H1 (cell line): Measurements from ENCODE around the gene DEPP1. TPM values are rescaled to one million over a fixed set of nuclear protein-coding genes. Genes with fewer than 3 reads are reported as not detected.

ENCODE experiments used
- CTCF ChIA-PET: fragments of 300-600 bp; sonication (Branson Sonifier 250); formaldehyde crosslinking; loops from one replicate; lab custom pipeline; 2021; ENCODE audit not compliant: partially characterized antibody; lab: Charles Lee
- POLR2A ChIA-PET: fragments of 300-600 bp; sonication (Branson Sonifier 250); formaldehyde crosslinking; loops from one replicate; lab custom pipeline; 2021; ENCODE audit warnings: inconsistent platforms; ENCODE audit not compliant: partially characterized antibody; lab: Charles Lee
- DNase-seq, 2 experiments: peaks; one replicate each; pipeline versions ENCODE4 v3.0.0 to v3.0.0-alpha.2; 2010 to 2022; ENCODE audit warnings: low spot score in 2 of 2, low read depth in 1 of 2, mixed read lengths in 1 of 2
- FAIRE-seq: peaks from 2 replicates; lab custom pipeline; 2011; peaks lifted over from hg19 to GRCh38; lab: Jason Lieb, UNC
- H2AFZ ChIP-seq: 2 replicates; pipeline ENCODE4 v1.8.1; 2012; ENCODE audit warnings: low read length, inconsistent platforms
- H2AK5ac ChIP-seq: 2 replicates; pipeline ENCODE4 v1.6.1; 2013; ENCODE audit warnings: low read depth, low read length
- H2BK120ac ChIP-seq: replicated peaks from 2 replicates; pipeline ENCODE3; 2013; ENCODE audit warnings: low read depth, low read length, inconsistent platforms
- H2BK12ac ChIP-seq: 2 replicates; pipeline ENCODE4 v1.6.1; 2013; ENCODE audit warnings: low read depth, low read length
- H2BK15ac ChIP-seq: 2 replicates; pipeline ENCODE4 v1.6.1; 2013; ENCODE audit warnings: low read length
- H2BK20ac ChIP-seq: 2 replicates; pipeline ENCODE4 v1.6.1; 2013; ENCODE audit warnings: low read length
- H2BK5ac ChIP-seq: 2 replicates; pipeline ENCODE4 v1.6.1; 2013; ENCODE audit warnings: low read depth, low read length
- H3K14ac ChIP-seq: 2 replicates; pipeline ENCODE4 v1.6.1; 2013; ENCODE audit warnings: inconsistent platforms; ENCODE audit not compliant: insufficient read length
- H3K18ac ChIP-seq: 2 replicates; pipeline ENCODE4 v1.6.1; 2013; ENCODE audit warnings: low read length; ENCODE audit errors: extremely low read depth
- H3K23ac ChIP-seq: 2 replicates; pipeline ENCODE4 v1.6.1; 2013; ENCODE audit warnings: inconsistent platforms; ENCODE audit not compliant: insufficient read length
- H3K23me2 ChIP-seq: 2 replicates; pipeline ENCODE4 v1.6.1; 2013; ENCODE audit warnings: low read depth, low read length
- H3K27ac ChIP-seq: 2 replicates; pipeline ENCODE4 v1.6.1; 2011; ENCODE audit warnings: low read depth, low read length, inconsistent platforms
- H3K27me3 ChIP-seq, 4 experiments: replicated peaks in 1 of 4; 1 replicate in 1 of 4; 2 replicates in 3 of 4; pipeline versions ENCODE4 v1.6.1 to v1.8.1; 2011 to 2013; ENCODE audit warnings: low read length in 3 of 4, mild to moderate bottlenecking in 3 of 4, inconsistent platforms in 2 of 4, mixed read lengths in 2 of 4, moderate library complexity in 1 of 4; ENCODE audit not compliant: control insufficient read depth in 3 of 4, insufficient read depth in 3 of 4; ENCODE audit errors: extremely low read depth in 1 of 4
- H3K36me3 ChIP-seq, 4 experiments: 2 replicates each; pipeline versions ENCODE4 v1.6.1 to v1.8.1; 2011 to 2013; ENCODE audit warnings: mild to moderate bottlenecking in 4 of 4, low read length in 3 of 4, moderate library complexity in 2 of 4, control low read depth in 1 of 4, inconsistent platforms in 1 of 4; ENCODE audit not compliant: insufficient read depth in 4 of 4, control insufficient read depth in 2 of 4
- H3K4ac ChIP-seq: replicated peaks from 2 replicates; pipeline ENCODE3; 2013; ENCODE audit warnings: low read length, low read depth, mixed read lengths, inconsistent platforms; ENCODE audit not compliant: insufficient read length
- H3K4me1 ChIP-seq, 4 experiments: replicated peaks in 1 of 4; 1 replicate in 1 of 4; 2 replicates in 3 of 4; pipeline versions ENCODE4 v1.6.1 to v1.8.1; 2011 to 2013; ENCODE audit warnings: low read length in 3 of 4, inconsistent platforms in 2 of 4, mixed read lengths in 1 of 4; ENCODE audit not compliant: insufficient read depth in 4 of 4, control insufficient read depth in 3 of 4
- H3K4me2 ChIP-seq, 2 experiments: 2 replicates each; pipeline versions ENCODE4 v1.6.1 to v1.8.1; 2011 to 2013; ENCODE audit warnings: low read depth in 2 of 2, low read length in 2 of 2, control low read depth in 1 of 2, inconsistent platforms in 1 of 2, mild to moderate bottlenecking in 1 of 2; ENCODE audit not compliant: insufficient read depth in 1 of 2
- H3K4me3 ChIP-seq, 4 experiments: fragments of 200-600, 300-600 bp in 1 of 4; sonication (generic), shearing (Covaris generic), sonication (Bioruptor Twin) in 1 of 4; 2 replicates each; pipeline versions ENCODE4 v1.5.1 to v1.8.1; 2011 to 2016; ENCODE audit warnings: low read length in 4 of 4, low read depth in 3 of 4, control low read depth in 2 of 4, inconsistent platforms in 2 of 4, mild to moderate bottlenecking in 2 of 4, mixed read lengths in 1 of 4, moderate library complexity in 1 of 4; ENCODE audit not compliant: insufficient read depth in 2 of 4; ENCODE audit errors: extremely low read depth in 1 of 4
- H3K56ac ChIP-seq: replicated peaks from 2 replicates; pipeline ENCODE3; 2013; ENCODE audit warnings: low read depth, mild to moderate bottlenecking, mixed read lengths, low read length, inconsistent platforms; ENCODE audit not compliant: insufficient read length
- H3K79me1 ChIP-seq: 2 replicates; pipeline ENCODE4 v1.6.1; 2013; ENCODE audit warnings: low read depth, low read length, control low read depth
- H3K79me2 ChIP-seq, 2 experiments: 2 replicates each; pipeline versions ENCODE4 v1.6.1 to v1.8.1; 2012 to 2013; ENCODE audit warnings: low read length in 2 of 2, mild to moderate bottlenecking in 2 of 2, inconsistent platforms in 1 of 2; ENCODE audit not compliant: insufficient read depth in 2 of 2, control insufficient read depth in 1 of 2
- H3K9ac ChIP-seq, 4 experiments: replicated peaks in 1 of 4; 1 replicate in 1 of 4; 2 replicates in 3 of 4; pipeline versions ENCODE4 v1.6.1 to v1.8.1; 2011 to 2013; ENCODE audit warnings: low read depth in 3 of 4, low read length in 3 of 4, control low read depth in 2 of 4, mild to moderate bottlenecking in 2 of 4, moderate library complexity in 2 of 4, inconsistent platforms in 1 of 4; ENCODE audit errors: extremely low read depth in 1 of 4
- H3K9me3 ChIP-seq, 2 experiments: 2 replicates each; pipeline versions ENCODE4 v1.6.1 to v1.8.1; 2012 to 2013; ENCODE audit warnings: mild to moderate bottlenecking in 2 of 2, moderate library complexity in 2 of 2, control low read depth in 1 of 2, inconsistent platforms in 1 of 2, low read depth in 1 of 2, low read length in 1 of 2, mixed read lengths in 1 of 2; ENCODE audit not compliant: insufficient read depth in 2 of 2
- H4K20me1 ChIP-seq, 2 experiments: replicated peaks in 1 of 2; 2 replicates each; pipeline versions ENCODE3 to v1.8.1; 2011 to 2013; ENCODE audit warnings: inconsistent platforms in 2 of 2, low read length in 2 of 2, mild to moderate bottlenecking in 1 of 2; ENCODE audit not compliant: insufficient read depth in 2 of 2, control insufficient read depth in 1 of 2
- H4K5ac ChIP-seq: 2 replicates; pipeline ENCODE4 v1.6.1; 2013; ENCODE audit warnings: low read length, low read depth, mixed read lengths, inconsistent platforms; ENCODE audit not compliant: insufficient read length
- H4K8ac ChIP-seq: 2 replicates; pipeline ENCODE4 v1.8.0; 2013; ENCODE audit warnings: mild to moderate bottlenecking, moderate library complexity, low read length, inconsistent platforms; ENCODE audit not compliant: insufficient read depth; ENCODE audit errors: extremely low read depth
- H4K91ac ChIP-seq: replicated peaks from 2 replicates; pipeline ENCODE3; 2013; ENCODE audit warnings: low read length, mixed read lengths, inconsistent platforms; ENCODE audit not compliant: insufficient read length
- BACH1 ChIP-seq: IDR thresholded peaks from 2 replicates; pipeline ENCODE4 v1.6.1; 2012; ENCODE audit warnings: low read length, improper control_type of control experiment
- CBX5 ChIP-seq: fragments of 300-800, 300-1000 bp; sonication (generic); IDR thresholded peaks from 2 replicates; pipeline ENCODE4 v1.7.1; 2016; ENCODE audit warnings: antibody characterized with exemption, low read length, low read depth
- KDM1A ChIP-seq: fragments of 200-600, 300-600 bp; sonication (generic); IDR thresholded peaks from 2 replicates; pipeline ENCODE4 v1.7.1; 2016; ENCODE audit warnings: mild to moderate bottlenecking, low read length, borderline replicate concordance
- RFX5 ChIP-seq: IDR thresholded peaks from 2 replicates; pipeline ENCODE4 v1.6.1; 2011; ENCODE audit warnings: low read depth, low read length, improper control_type of control experiment, borderline replicate concordance
- SAP30 ChIP-seq: fragments of 300-600 bp; sonication (generic); IDR thresholded peaks from 2 replicates; pipeline ENCODE4 v1.7.1; 2012; ENCODE audit warnings: low read length, moderate library complexity, mild to moderate bottlenecking, inconsistent platforms; ENCODE audit not compliant: insufficient read depth, insufficient replicate concordance
- TAF7 ChIP-seq: optimal IDR thresholded peaks from 2 replicates; pipeline ENCODE3; 2011; ENCODE audit warnings: low read depth, mild to moderate bottlenecking, inconsistent platforms, low read length, moderate library complexity, borderline replicate concordance
- WGBS, 2 experiments: shearing (Covaris generic) in 1 of 2; methylation state at CpG; one replicate each; pipeline versions ENCODE4 v1.1.6 to v1.1.7; 2013 to 2015; ENCODE audit warnings: low lambda C conversion rate in 2 of 2, mixed read lengths in 2 of 2, inconsistent platforms in 1 of 2, low coverage in 1 of 2, missing lambda C conversion rate in 1 of 2; ENCODE audit not compliant: insufficient replicate concordance in 2 of 2, insufficient coverage in 1 of 2, insufficient read length in 1 of 2; ENCODE audit errors: extremely low coverage in 1 of 2, missing lambda C conversion rate in 1 of 2; 5-methylcytosine and 5-hydroxymethylcytosine counted together
- polyA plus RNA-seq, 7 experiments: library from polyadenylated mRNA; depleted of rRNA in 3 of 7; stranded (reverse) in 5 of 7; unstranded in 2 of 7; fragments of >200 nt in 5 of 7; fragments of 200-250 nt in 2 of 7; gene quantifications; 1 replicate in 5 of 7; 2 replicates in 1 of 7; 4 replicates in 1 of 7; pipeline versions ENCODE4 v1.2.1 to v1.2.3, GENCODE V29; 2011 to 2013; ENCODE audit warnings: missing spikeins in 2 of 7, mixed read lengths in 2 of 7
- total RNA-seq: library from RNA; stranded (reverse); fragmentation: NEBNext Ultra II Directional; extraction: Animal tissue kit (Norgen Biotek cat#: 25700); gene quantifications from 2 replicates; pipeline ENCODE4 v1.2.1, GENCODE V29; 2021

Gene DEPP1
- total and polyA plus RNA-seq, 2 of the 8 experiments (the other 6 are each of a cell fraction or from before 2014, with no cell fraction given), result 0.67 to 4.5 TPM

GRCh38 chr10:44939691-44940401 is 38.8 kb downstream of the DEPP1 start:
- no peaks in the 10 kb centered on the region; a peak in 1 of 7 replicates for H3K27me3 ChIP-seq
- ChIA-PET POLR2A (interaction anchor here (0.7 to 0.8 kb wide), 2 partner anchors 8 to 13 kb away, joined by 3 read pairs; no protein-coding TSS in a partner anchor), CTCF (interaction anchor here (1.2 to 10.3 kb wide), 2 partner anchors 26 to 50 kb away, joined by 3 to 119 read pairs; no protein-coding TSS in a partner anchor)
- FAIRE-seq (no peak), DNase-seq (peak in 1 of 2 experiments; percentile 8)
- H3K4ac ChIP-seq, result no peak overlapping the region
- H3K23ac ChIP-seq, result no peak overlapping the region
- no peak overlapping the region for H3K9ac ChIP-seq
- H3K79me1 ChIP-seq, result no peaks in the 10 kb centered on the region
- H3K56ac ChIP-seq, result no peak overlapping the region
- H4K91ac ChIP-seq, result no peak overlapping the region
- H4K20me1 ChIP-seq, result no peaks in the 10 kb centered on the region
- no peak overlapping the region for H2BK20ac ChIP-seq
- no peak overlapping the region for H2BK12ac ChIP-seq
- no peaks in the 10 kb centered on the region for H3K23me2 ChIP-seq
- H2AFZ ChIP-seq, result no peak overlapping the region
- no peak overlapping the region for H3K27ac ChIP-seq
- H2BK120ac ChIP-seq, result no peak overlapping the region
- H3K18ac ChIP-seq, result no peak overlapping the region
- H3K36me3 ChIP-seq, result no peaks in the 10 kb centered on the region
- H3K4me1 ChIP-seq, result no peaks in the 10 kb centered on the region
- H2BK15ac ChIP-seq, result no peak overlapping the region
- H3K79me2 ChIP-seq, result no peaks in the 10 kb centered on the region
- no peak overlapping the region for H2AK5ac ChIP-seq
- H3K4me3 ChIP-seq, result no peak overlapping the region
- WGBS, 2 experiments, result 96% methylated on average over 7 of the region's 7 CpGs; no CpG with 5 or more reads in 1 of the 2 experiments
- H4K8ac ChIP-seq, result no peak overlapping the region
- H3K4me2 ChIP-seq, result no peak overlapping the region
- peaks cover 0 to 7% of the 10 kb centered on the region in 2 experiments; a peak in 2 of 4 replicates for H3K9me3 ChIP-seq
- TF ChIP-seq BACH1 (no peak), TAF7 (no peak), KDM1A (no peak), RFX5 (no peak), SAP30 (no peak), CBX5 (no peak)
- H3K14ac ChIP-seq, result no peak overlapping the region
- no peak overlapping the region for H4K5ac ChIP-seq
- H2BK5ac ChIP-seq, result no peak overlapping the region
